ENCODE measurements around the gene P2RY11.
A peak's percentile ranks its signal among the peaks of the same experiment; 100 is the strongest.

The P2RY11 gene

GRCh38 chr19:10107817-10108367, 3.6 kb upstream of the P2RY11 start:
- H3K4me1 ChIP-seq (ENCODE audit: insufficient read depth, low read length, poor library complexity, severe bottlenecking) = peaks cover 30% of the 10 kb centered on the region
- H3F3A ChIP-seq (ENCODE audit: low read depth) = peaks cover 20% of the 10 kb centered on the region
- peaks cover 51% of the 10 kb centered on the region for H3K79me2 ChIP-seq (ENCODE audit: insufficient read depth, low read length)
- no peaks in the 10 kb centered on the region for H3K9me3 ChIP-seq (ENCODE audit: insufficient read depth, low read depth, low read length)
- no peaks in the 10 kb centered on the region for H3K9me2 ChIP-seq (replicated peaks; ENCODE audit: low read depth, low read length)
- no peak overlapping the region for H2AFZ ChIP-seq (ENCODE audit: low read length)
- peak overlapping the region; percentile 99 for H3K9ac ChIP-seq (ENCODE audit: low read depth, low read length, poor library complexity, severe bottlenecking)
- H3K36me3 ChIP-seq (ENCODE audit: insufficient read depth, low read length) = peaks cover 39% of the 10 kb centered on the region; the same call in 1 of the 2 replicates
- H3K4me3 ChIP-seq (ENCODE audit: low read length, poor library complexity, severe bottlenecking) = peak overlapping the region; percentile 90
- peaks cover 47% of the 10 kb centered on the region for H4K20me1 ChIP-seq (ENCODE audit: insufficient read depth, low read length, poor library complexity, severe bottlenecking)
- no peaks in the 10 kb centered on the region for H3K27me3 ChIP-seq (ENCODE audit: insufficient read depth, low read length, poor library complexity, severe bottlenecking)
- peak overlapping the region; percentile 96 for H3K4me2 ChIP-seq (ENCODE audit: low read depth, low read length, poor library complexity, severe bottlenecking)
- TF ChIP-seq CTCF (conservative IDR thresholded peaks at IDR 0.05; ENCODE audit: low read length) (no peak), EZH2phosphoT487 (IDR thresholded peaks at IDR 0.05; ENCODE audit: borderline replicate concordance) (no peak)

GRCh38 chr19:10109528-10109927, 2.0 kb upstream of the P2RY11 start:
- H3F3A ChIP-seq (ENCODE audit: low read depth) = peaks cover 16% of the 10 kb centered on the region
- H2AFZ ChIP-seq (ENCODE audit: low read length) = no peak overlapping the region
- no peaks in the 10 kb centered on the region for H3K27me3 ChIP-seq (ENCODE audit: insufficient read depth, low read length, poor library complexity, severe bottlenecking)
- H3K4me1 ChIP-seq (ENCODE audit: insufficient read depth, low read length, poor library complexity, severe bottlenecking) = peaks cover 20% of the 10 kb centered on the region
- no peaks in the 10 kb centered on the region for H3K9me3 ChIP-seq (ENCODE audit: insufficient read depth, low read depth, low read length)
- H4K20me1 ChIP-seq (ENCODE audit: insufficient read depth, low read length, poor library complexity, severe bottlenecking) = peaks cover 47% of the 10 kb centered on the region
- H3K79me2 ChIP-seq (ENCODE audit: insufficient read depth, low read length) = peaks cover 51% of the 10 kb centered on the region
- no peak overlapping the region for H3K4me3 ChIP-seq (ENCODE audit: low read length, poor library complexity, severe bottlenecking)
- H3K4me2 ChIP-seq (ENCODE audit: low read depth, low read length, poor library complexity, severe bottlenecking) = no peak overlapping the region
- H3K9ac ChIP-seq (ENCODE audit: low read depth, low read length, poor library complexity, severe bottlenecking) = no peak overlapping the region
- peaks cover 40% of the 10 kb centered on the region; the same call in 1 of the 2 replicates for H3K36me3 ChIP-seq (ENCODE audit: insufficient read depth, low read length)
- no peaks in the 10 kb centered on the region for H3K9me2 ChIP-seq (replicated peaks; ENCODE audit: low read depth, low read length)
- no peak for TF ChIP-seq CTCF (conservative IDR thresholded peaks at IDR 0.05; ENCODE audit: low read length)
- TF ChIP-seq EZH2phosphoT487 (IDR thresholded peaks at IDR 0.05; ENCODE audit: borderline replicate concordance) = no peak

- Histone ChIP-seq H2AFZ (ENCODE audit: low read length) (no peak overlapping the region), H3K27me3 (ENCODE audit: insufficient read depth, low read length, poor library complexity, severe bottlenecking) (no peaks in the 10 kb centered on the region), H3F3A (ENCODE audit: low read depth) (peaks cover 10% of the 10 kb centered on the region), H3K79me2 (ENCODE audit: insufficient read depth, low read length) (peaks cover 51% of the 10 kb centered on the region), H3K9ac (ENCODE audit: low read depth, low read length, poor library complexity, severe bottlenecking) (no peak overlapping the region), H3K36me3 (ENCODE audit: insufficient read depth, low read length) (peaks cover 45% of the 10 kb centered on the region; the same call in 1 of the 2 replicates), H3K4me3 (ENCODE audit: low read length, poor library complexity, severe bottlenecking) (no peak overlapping the region), H3K9me3 (ENCODE audit: insufficient read depth, low read depth, low read length) (no peaks in the 10 kb centered on the region), H3K9me2 (replicated peaks; ENCODE audit: low read depth, low read length) (no peaks in the 10 kb centered on the region), H3K4me2 (ENCODE audit: low read depth, low read length, poor library complexity, severe bottlenecking) (no peak overlapping the region), H4K20me1 (ENCODE audit: insufficient read depth, low read length, poor library complexity, severe bottlenecking) (peaks cover 54% of the 10 kb centered on the region), H3K4me1 (ENCODE audit: insufficient read depth, low read length, poor library complexity, severe bottlenecking) (peaks cover 14% of the 10 kb centered on the region)
- TF ChIP-seq EZH2phosphoT487 (IDR thresholded peaks at IDR 0.05; ENCODE audit: borderline replicate concordance) = no peak
- TF ChIP-seq CTCF (conservative IDR thresholded peaks at IDR 0.05; ENCODE audit: low read length) = no peak
Observed at GRCh38 chr19:10110076-10110971, 1.2 kb upstream of the P2RY11 start.

Data from Loucy (cell line).